ENCODE measurements around the gene GAREM2.

The GAREM2 gene

DNA sequence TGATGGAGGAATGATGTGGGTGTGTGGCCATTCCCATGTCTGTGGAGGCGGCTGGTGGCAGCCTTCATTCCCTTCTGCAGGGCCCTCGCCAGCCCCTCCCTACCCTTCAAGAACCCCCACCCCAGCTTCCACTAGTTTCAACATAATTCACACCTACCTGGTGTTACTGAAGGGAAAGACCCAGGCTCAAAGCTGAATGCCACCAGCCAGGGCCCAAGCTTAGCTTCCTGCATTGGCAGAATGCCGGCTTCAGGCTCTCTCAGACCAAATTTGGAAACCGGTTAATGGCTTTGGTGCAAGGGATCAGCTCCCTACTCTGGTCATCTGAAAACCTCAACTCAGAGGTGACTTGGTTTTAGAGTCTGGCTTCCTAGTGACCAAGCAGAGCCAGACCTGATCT, 16.9 kb downstream of the GAREM2 start:
- DNase-seq = no peak

DNA sequence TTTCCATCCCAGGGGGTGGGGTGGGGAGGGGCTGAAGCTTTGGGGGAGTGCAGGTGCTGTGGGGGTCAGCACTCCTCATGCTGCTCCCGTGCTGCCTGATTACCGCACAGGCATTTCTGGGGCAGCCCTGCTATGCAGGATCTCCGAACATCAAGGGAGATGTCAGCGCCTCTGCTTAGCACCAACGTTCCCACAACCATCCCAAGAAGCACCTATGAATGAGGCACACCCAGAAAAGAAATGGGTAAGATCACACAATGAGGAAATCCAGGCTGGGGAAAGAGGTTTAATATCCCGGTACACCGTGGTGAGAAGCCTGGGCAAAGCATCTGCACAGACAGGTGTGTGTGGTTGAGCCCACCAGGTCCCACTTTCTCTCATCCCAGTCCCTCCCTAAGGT, 17.5 kb downstream of the GAREM2 start:
- DNase-seq = no peak

DNA sequence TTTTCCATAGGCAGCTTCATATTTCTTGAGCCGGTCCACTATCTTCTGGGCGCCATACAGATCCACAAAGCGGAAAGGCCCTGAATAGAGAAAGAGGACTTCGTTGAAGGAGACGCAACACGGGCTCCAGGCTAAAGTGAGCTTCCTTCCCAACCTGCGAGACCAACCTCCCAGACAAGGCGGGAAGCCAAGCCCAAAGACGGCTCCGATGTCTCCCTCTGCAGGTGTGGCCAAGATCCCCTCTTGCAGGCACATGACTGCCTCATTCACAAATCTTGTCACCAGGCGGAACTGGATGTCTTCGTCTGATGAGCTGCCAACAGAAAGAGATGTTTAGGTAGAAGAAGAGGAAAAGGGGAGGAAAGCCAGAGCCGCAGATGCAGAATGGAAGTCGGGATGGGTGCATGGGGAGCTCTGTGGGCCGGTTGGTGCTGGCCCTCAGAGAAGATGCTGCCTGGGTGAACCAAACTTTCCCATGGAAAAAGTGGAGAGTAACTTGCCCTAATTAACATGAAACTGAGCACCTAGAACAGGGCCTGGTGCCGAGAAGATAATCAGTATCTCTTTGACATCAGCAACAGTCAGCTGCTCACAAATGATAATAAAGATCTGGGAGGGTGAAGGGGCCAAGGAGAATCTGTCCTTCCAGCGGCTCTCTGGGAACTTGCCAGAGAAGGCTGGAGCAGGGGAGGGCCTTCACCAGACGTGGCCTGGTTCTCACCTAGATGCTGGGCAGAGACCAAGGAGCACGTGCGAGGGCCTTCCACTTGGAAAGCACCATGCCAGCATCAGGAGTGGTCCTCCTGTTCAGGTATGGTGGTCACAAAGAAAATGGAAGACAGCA, 18.6 kb downstream of the GAREM2 start:
- no peak for DNase-seq

DNA sequence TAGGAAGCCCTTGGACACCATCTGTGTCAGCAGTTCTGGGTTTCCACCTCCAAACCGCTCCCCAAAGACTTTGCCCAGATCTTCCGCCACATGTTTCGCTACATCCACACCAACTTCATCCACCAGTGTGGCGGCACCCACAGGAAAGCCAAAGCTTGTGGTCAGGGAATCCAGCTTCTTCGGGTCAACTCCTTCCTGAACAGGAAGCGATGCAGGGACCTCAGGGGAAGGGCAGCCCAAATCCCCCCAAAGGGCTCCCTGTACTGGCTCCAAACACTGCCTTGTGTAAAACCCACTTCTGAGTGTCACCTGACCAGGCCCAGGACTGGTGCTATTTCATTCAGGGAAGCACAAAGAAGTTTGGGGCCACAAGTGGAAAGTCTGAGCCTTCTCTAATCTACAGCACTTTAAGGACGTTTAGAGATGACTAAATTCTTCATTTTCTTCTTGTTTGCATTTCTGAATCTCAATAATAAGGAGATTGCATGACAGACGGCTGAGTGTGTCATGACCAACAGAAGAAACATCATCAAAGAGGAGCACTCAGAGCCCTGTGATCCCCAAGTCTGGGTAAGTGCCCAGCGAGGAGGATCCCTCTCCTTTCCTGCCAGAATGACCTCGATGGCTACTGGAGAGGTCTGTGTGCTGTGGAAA, 20.8 kb downstream of the GAREM2 start:
- no peak for DNase-seq

DNA sequence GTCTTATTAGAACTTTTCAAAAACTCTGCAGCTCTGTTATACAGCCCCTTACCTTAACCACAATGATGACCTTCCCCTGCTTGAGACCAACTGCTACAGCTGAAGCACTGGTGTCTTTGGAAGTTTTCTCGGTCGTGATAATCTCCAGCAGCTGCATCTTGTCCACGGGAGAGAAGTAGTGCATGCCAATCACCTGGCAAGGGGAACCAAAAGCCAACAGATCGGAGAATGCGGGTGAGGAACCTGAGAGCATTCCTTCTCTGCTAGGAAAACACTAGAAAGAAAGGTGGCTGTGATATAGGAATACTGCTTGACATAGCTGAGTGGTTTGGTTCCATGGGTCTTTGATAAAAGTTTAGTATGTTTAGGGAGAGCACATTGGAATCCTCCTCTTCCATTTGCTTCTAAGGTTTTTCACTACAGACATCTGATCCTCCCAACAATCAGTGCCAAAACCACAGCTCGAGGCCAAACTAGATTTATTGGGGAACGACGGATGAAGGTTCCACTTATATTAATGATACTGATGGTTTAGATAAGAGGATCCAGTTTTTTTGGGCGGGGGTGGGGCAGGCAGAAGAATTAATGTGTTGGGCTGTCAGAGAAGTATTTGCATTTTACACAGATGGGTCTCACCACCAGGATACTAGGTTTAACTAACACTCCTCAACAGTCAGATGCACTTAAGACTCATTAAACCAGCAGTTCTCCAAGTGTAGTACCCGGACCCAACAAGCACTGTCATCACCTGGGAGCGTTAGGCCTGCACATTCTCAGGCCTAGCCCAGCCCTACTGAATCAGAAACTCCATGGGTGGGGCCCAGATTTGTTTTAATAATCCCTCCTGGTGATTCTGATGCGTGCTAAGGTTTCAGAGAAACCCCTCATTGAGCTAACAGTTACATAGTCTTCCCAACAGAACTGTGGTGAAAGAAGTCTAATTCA, 22.4 kb downstream of the GAREM2 start:
- no peak for DNase-seq

DNA sequence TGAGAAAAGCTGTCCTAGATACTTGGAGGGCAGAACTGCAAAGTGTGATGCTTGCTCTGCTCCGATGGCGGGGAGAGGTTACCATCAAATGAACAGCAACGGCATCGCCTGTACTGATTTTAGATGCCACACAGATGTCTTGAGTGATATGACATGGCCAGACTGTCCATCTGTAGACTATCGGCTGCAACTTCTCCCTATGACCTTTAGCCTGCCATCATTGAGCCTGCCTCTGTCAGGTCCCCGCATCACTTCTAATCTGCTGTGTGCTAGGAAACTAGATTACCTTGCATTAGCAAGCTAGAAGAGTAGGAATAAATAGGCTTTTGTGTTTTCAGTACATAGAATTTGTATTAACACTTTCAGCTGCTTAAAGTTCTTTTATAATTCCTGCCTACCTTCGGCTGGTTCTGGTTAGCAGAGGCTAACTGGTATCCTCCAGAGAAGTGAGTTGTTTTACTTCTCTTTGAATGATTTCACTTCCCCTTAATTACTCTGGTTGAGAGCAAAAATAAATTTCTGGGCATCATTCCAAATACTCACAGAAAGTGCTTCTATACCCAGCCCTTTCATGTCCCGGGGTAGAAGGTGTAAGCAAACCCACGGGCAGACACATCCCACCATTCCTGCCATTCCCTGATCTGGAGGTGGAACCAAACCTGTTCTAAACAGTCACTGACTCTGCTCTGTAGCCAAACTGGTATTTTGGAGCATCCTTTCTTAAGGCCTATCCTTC, 24.0 kb downstream of the GAREM2 start:
- no peak for DNase-seq

DNA sequence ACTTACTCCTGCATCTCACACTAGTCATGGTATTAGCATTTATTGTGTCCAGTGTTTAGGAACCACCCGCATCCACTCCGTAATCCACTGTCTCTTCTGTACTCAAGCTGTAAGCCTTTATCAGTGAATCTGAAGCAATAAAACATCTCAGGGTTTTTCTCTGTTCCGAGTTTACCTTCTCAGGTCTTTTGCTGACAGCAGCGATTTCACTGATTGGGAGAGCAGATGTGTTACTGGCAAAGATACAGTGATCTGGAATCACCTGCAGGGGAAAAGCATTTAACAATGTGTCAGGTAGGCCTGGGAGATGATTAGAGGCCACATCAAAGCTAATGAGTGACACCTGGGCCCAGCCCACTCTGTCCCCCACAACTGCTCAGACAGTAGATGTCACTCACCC, 24.6 kb downstream of the GAREM2 start:
- no peak for DNase-seq

DNA sequence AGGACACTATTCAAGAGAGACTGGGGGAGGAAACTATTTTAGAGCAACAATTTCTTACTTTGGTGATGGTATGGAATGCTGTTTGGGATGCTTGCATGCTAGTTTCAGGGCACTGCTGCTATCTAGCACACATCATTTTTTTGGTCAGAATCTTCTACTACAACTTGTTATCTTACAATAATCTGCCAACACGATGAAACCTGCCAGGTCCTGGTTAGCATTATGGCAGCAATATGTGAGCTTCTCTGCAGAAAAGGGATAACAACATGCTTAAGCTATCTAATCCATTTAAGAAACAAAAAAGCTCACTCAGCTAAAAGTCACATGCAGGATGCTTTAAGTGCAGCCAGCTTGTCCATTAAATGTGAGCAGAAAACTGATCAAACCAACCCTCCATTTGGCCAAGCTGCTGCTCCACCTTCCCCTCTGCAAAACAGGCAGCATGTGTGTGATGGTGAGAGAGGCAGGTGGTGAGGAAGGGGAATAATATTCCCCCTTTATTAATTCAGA, 30.1 kb downstream of the GAREM2 start:
- no peak for DNase-seq

DNA sequence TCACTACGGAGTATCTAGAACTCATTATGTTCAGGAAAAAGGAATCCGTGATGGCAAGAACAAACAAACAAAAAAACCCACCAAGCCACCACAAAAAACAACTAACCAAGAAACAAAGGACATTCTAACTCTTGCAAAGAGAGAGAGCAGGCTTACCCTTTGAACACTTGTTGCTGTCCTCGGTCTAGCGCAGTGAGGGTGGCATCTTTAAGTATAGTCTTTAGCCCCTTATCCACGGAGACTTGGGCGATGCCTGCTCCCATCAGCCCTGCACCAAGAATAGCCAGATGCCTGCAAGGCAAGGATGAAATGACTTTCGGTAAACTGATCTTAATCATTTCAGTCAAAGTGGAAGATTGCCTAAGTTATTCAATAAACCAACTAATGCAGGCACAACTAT, 31.0 kb downstream of the GAREM2 start:
- DNase-seq = no peak

DNA sequence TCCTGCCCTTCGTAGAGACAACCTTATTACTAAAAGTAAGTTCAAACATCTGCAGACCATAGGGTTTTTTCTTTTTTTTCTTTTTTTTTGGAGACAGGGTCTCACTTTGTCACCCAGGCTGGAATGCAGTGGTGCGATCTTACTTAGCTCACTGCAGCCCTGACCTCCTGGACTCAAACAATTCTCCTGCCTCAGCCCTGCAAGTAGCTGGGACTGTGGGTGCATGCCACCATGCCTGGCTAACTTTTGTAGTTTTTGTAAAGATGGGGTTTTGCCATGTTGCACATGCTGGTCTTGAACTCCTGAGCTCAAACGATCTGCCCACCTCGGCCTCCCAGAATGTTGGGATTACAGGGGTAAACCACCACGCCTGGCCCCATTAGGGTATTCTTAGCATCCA, 39.1 kb downstream of the GAREM2 start:
- no peak for DNase-seq

DNA sequence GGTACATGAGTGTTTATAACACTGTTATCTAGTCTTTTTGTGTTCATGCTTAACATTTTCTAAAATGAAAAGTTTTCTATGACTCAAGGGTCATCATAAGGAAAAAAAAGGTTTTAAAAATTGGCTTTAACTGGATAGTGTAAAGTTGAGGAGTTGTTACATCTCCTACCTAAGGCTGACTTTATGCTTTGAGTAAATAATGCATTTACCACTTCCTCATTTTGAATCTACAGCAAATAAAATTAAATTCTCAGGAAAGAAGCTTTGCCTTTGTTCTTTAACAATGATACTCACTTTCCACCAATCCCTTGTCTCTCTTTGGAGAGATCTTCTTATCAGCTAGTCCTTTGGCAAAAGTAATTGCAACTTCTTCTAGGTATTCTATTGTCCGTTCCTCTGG, 41.9 kb downstream of the GAREM2 start:
- no peak for DNase-seq

DNA sequence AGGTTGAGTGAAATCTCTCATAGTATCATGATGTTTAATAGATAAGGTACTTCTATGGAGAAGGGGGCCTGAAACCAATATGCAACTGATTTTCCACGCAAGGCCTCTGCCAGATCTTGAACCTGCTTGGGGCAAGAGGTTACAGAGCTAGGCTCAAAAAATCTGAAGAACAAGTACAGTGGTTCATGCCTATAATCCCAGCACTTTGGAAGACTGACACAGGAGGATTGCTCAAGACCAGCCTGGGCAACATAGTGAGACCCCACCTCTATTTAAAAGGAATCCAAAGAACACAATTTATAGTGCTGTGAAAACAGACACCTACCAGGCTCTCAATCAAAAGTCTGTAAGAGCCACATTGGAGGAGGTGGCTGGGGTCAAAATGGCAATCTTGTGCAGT, 42.9 kb downstream of the GAREM2 start:
- DNase-seq = no peak

DNA sequence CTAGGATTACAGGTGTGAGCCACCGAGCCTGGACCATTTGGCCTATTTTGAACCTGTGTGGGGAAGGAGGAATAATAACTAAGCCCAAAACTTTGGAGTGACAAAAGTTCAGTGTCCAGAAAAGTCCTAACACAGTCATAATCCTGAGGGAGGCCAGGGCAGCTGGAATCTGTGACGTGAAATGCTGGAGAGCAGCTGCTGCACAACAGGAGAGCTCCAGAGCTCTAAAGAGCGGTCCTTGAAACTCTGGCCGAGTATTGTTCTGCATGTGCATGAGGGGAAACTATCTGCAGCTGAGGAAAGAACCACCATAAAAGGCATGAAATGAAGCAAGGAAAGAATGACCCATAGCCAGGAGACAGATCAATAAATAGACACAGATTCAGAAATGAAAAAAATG, 43.7 kb downstream of the GAREM2 start:
- DNase-seq = no peak

DNA sequence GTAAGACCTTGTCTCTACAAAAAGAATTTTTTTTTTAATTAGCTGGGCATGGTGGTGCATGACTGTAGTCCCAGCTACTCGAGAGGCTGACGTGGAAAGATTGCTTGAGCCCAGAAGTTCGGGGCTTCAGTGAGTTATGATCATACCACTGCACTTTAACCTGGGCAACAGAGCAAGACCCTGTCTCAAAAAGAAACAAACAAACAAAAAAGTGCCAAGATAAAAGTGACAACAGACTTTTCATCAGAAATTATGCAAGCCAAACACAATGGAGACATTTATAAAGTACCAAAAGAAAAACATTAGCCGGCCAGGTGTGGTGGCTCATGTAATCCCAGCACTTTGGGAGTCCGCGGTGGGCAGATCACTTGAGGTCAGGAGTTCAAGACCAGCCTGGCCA, 44.8 kb downstream of the GAREM2 start:
- no peak for DNase-seq

DNA sequence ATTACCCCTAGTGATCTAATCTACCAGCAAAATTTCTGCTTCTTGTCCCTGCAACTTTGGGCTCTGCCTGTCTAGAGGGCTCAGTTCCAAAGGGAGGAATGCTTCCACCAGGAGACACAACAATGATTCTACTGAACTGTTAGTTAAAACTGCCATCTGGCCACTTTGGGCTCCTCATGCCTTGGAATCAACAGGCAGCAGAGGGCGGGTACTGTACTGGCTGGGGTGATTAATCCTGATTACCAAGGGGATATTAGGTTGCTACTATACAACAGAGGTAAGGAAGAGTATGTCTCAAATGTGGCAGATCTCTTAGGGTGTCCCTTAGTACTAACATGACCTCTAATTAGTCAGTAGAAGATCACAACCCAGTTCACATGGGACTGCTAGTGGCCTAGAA, 50.1 kb downstream of the GAREM2 start:
- DNase-seq = no peak

DNA sequence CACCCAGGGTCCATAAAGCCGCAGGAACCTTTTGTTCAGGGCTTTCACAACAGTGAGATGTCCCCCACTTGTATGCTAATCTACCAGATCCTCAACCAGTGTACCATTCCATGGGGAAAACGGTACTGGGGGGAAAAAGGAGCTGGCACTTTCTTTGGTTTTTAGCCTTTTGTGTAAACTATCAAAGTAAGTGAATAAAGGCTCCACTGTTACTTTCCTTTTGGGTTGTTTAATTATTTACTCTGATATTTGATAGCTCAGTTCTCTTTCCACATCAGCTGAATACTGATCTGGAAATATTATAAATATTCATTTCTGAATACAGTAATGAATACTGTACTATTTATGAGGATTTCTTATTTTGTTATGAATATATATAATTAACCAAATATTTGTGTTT, 51.2 kb downstream of the GAREM2 start:
- DNase-seq = no peak

DNA sequence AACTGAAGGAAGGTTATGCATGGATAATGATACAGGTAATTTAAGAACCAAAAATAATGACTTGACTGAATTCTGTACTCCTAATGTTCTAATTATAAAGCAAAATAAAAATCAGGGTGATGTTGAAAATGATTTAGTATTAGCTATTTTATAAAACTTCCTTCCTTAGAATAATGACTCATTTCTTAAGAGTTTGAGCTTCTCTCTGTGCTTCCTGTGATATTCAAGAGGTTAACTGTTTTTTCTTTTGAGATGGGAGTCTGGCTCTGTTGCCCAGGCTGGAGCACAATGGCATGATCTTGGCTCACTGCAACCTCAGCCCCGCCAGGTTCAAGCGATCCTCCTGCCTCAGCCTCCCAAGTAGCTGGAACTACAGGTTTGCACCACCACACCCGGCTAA, 56.7 kb downstream of the GAREM2 start:
- no peak for DNase-seq

DNA sequence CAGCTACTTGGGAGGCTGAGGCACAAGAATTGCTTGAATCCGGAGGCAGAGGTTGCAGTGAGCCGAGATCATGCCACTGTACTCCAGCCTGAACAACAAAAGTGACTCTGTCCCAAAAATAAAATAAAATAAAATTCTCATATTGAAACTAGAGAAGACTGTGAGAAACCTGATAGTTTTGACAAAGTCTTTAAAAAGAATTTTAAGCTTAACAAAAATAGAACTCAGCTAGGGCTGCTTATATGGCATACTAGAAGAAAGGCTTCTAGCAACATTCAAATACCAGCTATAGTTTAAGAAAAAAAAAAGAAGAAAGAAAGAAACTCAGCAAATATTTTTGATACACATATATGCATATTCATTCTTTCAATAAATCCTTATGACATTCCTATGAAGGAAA, 57.9 kb downstream of the GAREM2 start:
- no peak for DNase-seq

DNA sequence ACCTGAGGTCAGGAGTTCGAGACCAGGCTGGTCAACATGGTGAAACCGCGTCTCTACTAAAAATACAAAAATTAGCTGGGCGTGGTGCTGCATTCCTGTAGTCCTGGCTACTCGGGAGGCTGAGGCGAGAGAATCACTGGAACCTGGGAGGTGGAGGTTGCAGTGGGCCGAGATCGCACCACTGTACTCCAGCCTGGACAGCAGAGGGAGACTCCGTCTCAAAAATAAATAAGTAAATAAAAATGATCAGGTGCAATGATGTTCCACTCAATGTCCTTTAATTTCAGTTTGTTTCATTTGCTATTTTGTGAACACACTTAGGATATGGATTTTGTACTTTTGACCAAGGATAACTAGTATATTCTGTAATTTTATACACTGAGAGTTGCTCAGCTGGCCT, 62.2 kb downstream of the GAREM2 start:
- DNase-seq = no peak

DNA sequence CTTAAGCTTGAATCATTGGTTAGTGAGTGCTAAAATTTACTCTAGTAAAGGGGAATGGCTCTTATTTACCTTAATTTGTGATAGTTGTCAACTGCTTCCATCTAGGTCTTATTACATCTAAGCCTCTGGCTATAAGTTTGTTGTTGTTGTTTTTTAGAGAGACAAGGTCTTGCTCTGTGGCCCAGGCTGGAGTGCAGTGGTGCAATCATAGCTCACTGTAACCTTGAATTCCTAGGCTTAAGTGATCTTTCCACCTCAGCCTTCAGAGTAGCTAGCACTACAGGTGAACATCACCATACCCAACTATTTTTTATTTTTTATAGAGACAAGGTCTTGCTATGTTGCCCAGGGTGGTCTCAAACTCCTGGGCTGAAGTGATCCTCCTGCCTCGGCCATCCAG, 65.0 kb downstream of the GAREM2 start:
- DNase-seq = no peak

DNA sequence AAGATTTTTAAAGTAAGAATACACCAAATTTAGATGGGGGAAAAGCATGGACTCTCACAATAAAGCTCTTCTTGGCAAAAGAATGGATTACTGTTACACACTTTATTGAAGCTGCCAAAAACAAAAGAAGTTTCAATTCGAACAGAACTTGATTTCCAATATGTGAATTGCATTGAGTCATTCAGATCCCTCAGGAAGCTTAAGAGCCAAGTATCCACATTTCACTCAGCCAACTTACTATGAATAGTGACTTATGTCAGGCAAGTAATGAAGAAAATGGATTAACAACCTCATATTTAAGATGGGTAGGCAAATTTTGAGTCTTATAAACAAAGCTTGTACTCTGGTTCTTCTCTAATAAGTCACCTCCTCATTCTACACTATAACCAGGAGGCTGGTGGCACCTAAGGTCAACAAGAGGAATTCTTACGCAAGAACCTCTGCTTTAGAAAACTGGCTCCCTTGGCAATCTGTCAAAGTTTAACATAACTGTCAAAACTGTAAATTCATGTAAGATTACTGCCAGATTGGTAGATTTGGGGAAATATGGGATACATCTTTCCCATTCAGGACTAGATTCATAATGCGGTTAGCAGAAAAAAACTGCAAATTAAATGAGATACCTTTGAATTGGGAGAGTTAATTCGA, 65.5 kb downstream of the GAREM2 start:
- no peak for DNase-seq

Measured in bone marrow (tissue), 2 donors.